Activated CD8-positive, alpha-beta memory T cell treated with anti-CD3 and anti-CD28 coated beads for 24 hours (primary cell): Measurements from ENCODE around the gene CTNNBIP1.
"Not testable (repeated sequence)": the region's sequence is repeated elsewhere in the genome, so short reads cannot be mapped to it uniquely, and the experiment has no call there.

Experiments
- DNase-seq: peaks from one replicate; pipeline ENCODE4 v3.0.0-alpha.2; 2020

The CTNNBIP1 gene

GRCh38 chr1:9910076-9910422 is at the start of gene CTNNBIP1:
TSS of gene CTNNBIP1 (minus strand) at chr1:9910269. CDS start at chr1:9872064, 38,205 bp downstream.
- DNase-seq: no peak

GRCh38 chr1:9957726-9958125 is 47.7 kb upstream of the CTNNBIP1 start:
- DNase-seq: no peak

GRCh38 chr1:9946315-9946714 is 36.2 kb upstream of the CTNNBIP1 start:
- DNase-seq: no peak

- peak; percentile 95 for DNase-seq
These were observed 33.1 kb upstream of the CTNNBIP1 start, which contains the start of the genes LZIC and NMNAT1 for GRCh38 chr1:9942939-9943788. TSS of gene LZIC (minus strand) at chr1:9943391. CDS start at chr1:9936619, 6,772 bp downstream. TSS of gene NMNAT1 (plus strand) at chr1:9943475. CDS start at chr1:9972074, 28,599 bp downstream.

- DNase-seq: peak; percentile 61
These were observed 32.4 kb upstream of the CTNNBIP1 start for GRCh38 chr1:9942399-9942938.

- no peak for DNase-seq
These were observed 19.6 kb upstream of the CTNNBIP1 start for GRCh38 chr1:9929431-9930385.

- no peak for DNase-seq
These were observed 17.2 kb upstream of the CTNNBIP1 start for GRCh38 chr1:9927259-9927658.

GRCh38 chr1:9922342-9922741 is 12.3 kb upstream of the CTNNBIP1 start:
- DNase-seq: no peak

GRCh38 chr1:9920606-9921005 is 10.5 kb upstream of the CTNNBIP1 start:
- no peak for DNase-seq

GRCh38 chr1:9917901-9918300 is 7.8 kb upstream of the CTNNBIP1 start:
- DNase-seq: no peak

GRCh38 chr1:9917495-9917894 is 7.4 kb upstream of the CTNNBIP1 start:
- not testable (repeated sequence) for DNase-seq

- DNase-seq: no peak
These were observed 6.4 kb upstream of the CTNNBIP1 start for GRCh38 chr1:9916452-9916851.

GRCh38 chr1:9914610-9914937 is 4.5 kb upstream of the CTNNBIP1 start:
- no peak for DNase-seq

GRCh38 chr1:9912264-9912936 is 2.3 kb upstream of the CTNNBIP1 start:
- DNase-seq: no peak

- peak; percentile 100 for DNase-seq
These were observed 532 bp upstream of the CTNNBIP1 start for GRCh38 chr1:9910423-9911178.

GRCh38 chr1:9909234-9910046 is 629 bp downstream of the CTNNBIP1 start:
- DNase-seq: peak; percentile 73

- DNase-seq: no peak
These were observed 1.2 kb downstream of the CTNNBIP1 start for GRCh38 chr1:9908871-9909233.

GRCh38 chr1:9907441-9907840 is 2.6 kb downstream of the CTNNBIP1 start:
- DNase-seq: no peak

- no peak for DNase-seq
These were observed 3.6 kb downstream of the CTNNBIP1 start for GRCh38 chr1:9906466-9906865.

GRCh38 chr1:9905010-9905409 is 5.1 kb downstream of the CTNNBIP1 start:
- no peak for DNase-seq

- DNase-seq: no peak
These were observed 5.5 kb downstream of the CTNNBIP1 start for GRCh38 chr1:9904596-9904995.
